NCI-H510A (cell line): ENCODE data around the gene TMPRSS4.

Experiments used
- DNase-seq: peaks from one replicate; lab custom pipeline; 2025; lab: John Stamatoyannopoulos, UW

Gene TMPRSS4

GRCh38 chr11:118106789-118107335 lies 30.0 kb downstream of the TMPRSS4 start:
- no peak for DNase-seq

GRCh38 chr11:118108513-118108912 lies 31.6 kb downstream of the TMPRSS4 start:
- no peak for DNase-seq

- DNase-seq, result no peak
Observed at GRCh38 chr11:118109231-118109630, 32.4 kb downstream of the TMPRSS4 start.

GRCh38 chr11:118111019-118111743 lies 34.3 kb downstream of the TMPRSS4 start:
- no peak for DNase-seq

GRCh38 chr11:118111744-118112035 lies 34.8 kb downstream of the TMPRSS4 start:
- no peak for DNase-seq

GRCh38 chr11:118112711-118113430 lies 36.0 kb downstream of the TMPRSS4 start:
- DNase-seq, result no peak

GRCh38 chr11:118114266-118114665 lies 37.4 kb downstream of the TMPRSS4 start:
- DNase-seq, result no peak

- DNase-seq, result no peak
Observed at GRCh38 chr11:118115048-118115447, 38.2 kb downstream of the TMPRSS4 start.

GRCh38 chr11:118117790-118118601 lies 41.1 kb downstream of the TMPRSS4 start:
- DNase-seq, result no peak

- DNase-seq, result no peak
Observed at GRCh38 chr11:118120793-118121192, 43.9 kb downstream of the TMPRSS4 start.

- DNase-seq, result no peak
Observed at GRCh38 chr11:118124929-118125535, 48.2 kb downstream of the TMPRSS4 start.

- no peak for DNase-seq
Observed at GRCh38 chr11:118126082-118126838, 49.4 kb downstream of the TMPRSS4 start.

GRCh38 chr11:118128310-118128709 lies 51.4 kb downstream of the TMPRSS4 start:
- DNase-seq, result no peak

GRCh38 chr11:118128721-118129470 lies 52.0 kb downstream of the TMPRSS4 start:
- DNase-seq, result no peak

GRCh38 chr11:118129471-118130172 lies 52.7 kb downstream of the TMPRSS4 start:
- no peak for DNase-seq

GRCh38 chr11:118132385-118133151 lies 55.7 kb downstream of the TMPRSS4 start:
- no peak for DNase-seq

- DNase-seq, result no peak
Observed at GRCh38 chr11:118133816-118134215, 56.9 kb downstream of the TMPRSS4 start.

- no peak for DNase-seq
Observed at GRCh38 chr11:118135051-118135795, 58.3 kb downstream of the TMPRSS4 start.

- DNase-seq, result no peak
Observed at GRCh38 chr11:118135796-118136165, 58.9 kb downstream of the TMPRSS4 start.
